B cell (primary cell): Measurements from ENCODE around the gene AOAH. TPM values are rescaled to one million over a fixed set of nuclear protein-coding genes. Genes with fewer than 3 reads are reported as not detected.

Experiments
- ATAC-seq: fragments of 200-7000 bp; cut with Tn5 transposase; one replicate; pipeline ENCODE4 v1.10.0; 2021; ENCODE audit warnings: low read depth, mild to moderate bottlenecking, moderate number of reproducible peaks, moderate library complexity
- CTCF ChIA-PET: fragments of 350-600 bp; sonication (Branson Sonifier 250); formaldehyde crosslinking; loops from one replicate; lab custom pipeline; 2021; ENCODE audit warnings: antibody characterized with exemption, inconsistent platforms; lab: Charles Lee
- POLR2A ChIA-PET: fragments of 350-600 bp; sonication (Branson Sonifier 250); formaldehyde crosslinking; loops from one replicate; lab custom pipeline; 2021; ENCODE audit warnings: antibody characterized with exemption; lab: Charles Lee
- DNase-seq: peaks from one replicate; pipeline ENCODE4 v3.0.0; 2013
- H2AFZ ChIP-seq: 2 replicates; pipeline ENCODE4 v1.6.1; 2012; ENCODE audit warnings: mild to moderate bottlenecking, low read depth, low read length; ENCODE audit not compliant: insufficient read depth, poor library complexity, severe bottlenecking
- H3K27ac ChIP-seq, 2 donors: 1 replicate in 1 of 2; 2 replicates in 1 of 2; pipeline ENCODE4 v1.5.1; 2012 to 2013; ENCODE audit warnings: low read length in 2 of 2, mild to moderate bottlenecking in 2 of 2, moderate library complexity in 1 of 2
- H3K27me3 ChIP-seq, 4 experiments: fragments of 200-600 bp in 1 of 4; sonication (generic) in 1 of 4; replicated peaks in 1 of 4; 1 replicate in 2 of 4; 2 replicates in 2 of 4; pipeline versions ENCODE4 v1.6.1 to v1.7.0; 2013 to 2016; ENCODE audit warnings: low read length in 3 of 4, mild to moderate bottlenecking in 2 of 4, mixed read lengths in 1 of 4, moderate library complexity in 1 of 4; ENCODE audit not compliant: insufficient read depth in 4 of 4, control insufficient read depth in 3 of 4; ENCODE audit errors: control extremely low read depth in 1 of 4
- H3K36me3 ChIP-seq, 2 experiments: replicated peaks in 1 of 2; 1 replicate in 1 of 2; 2 replicates in 1 of 2; pipeline versions ENCODE4 v1.6.1 to v1.7.1; 2013; ENCODE audit warnings: low read length in 1 of 2; ENCODE audit not compliant: insufficient read depth in 2 of 2, control insufficient read depth in 1 of 2; ENCODE audit errors: control extremely low read depth in 1 of 2, extremely low read depth in 1 of 2
- H3K4me1 ChIP-seq, 2 donors: fragments of 200-600 bp in 1 of 2; sonication (generic) in 1 of 2; 1 replicate in 1 of 2; 2 replicates in 1 of 2; pipeline versions ENCODE4 v1.5.1 to v1.6.1; 2013 to 2017; ENCODE audit warnings: low read length in 2 of 2; ENCODE audit not compliant: control insufficient read depth in 2 of 2, insufficient read depth in 2 of 2
- H3K4me2 ChIP-seq: replicated peaks from 2 replicates; pipeline ENCODE3; 2012; ENCODE audit warnings: mild to moderate bottlenecking, low read depth, low read length; ENCODE audit not compliant: poor library complexity, severe bottlenecking
- H3K4me3 ChIP-seq, 5 experiments: fragments of 200-600 bp in 1 of 5; sonication (generic) in 1 of 5; 1 replicate in 3 of 5; 2 replicates in 2 of 5; pipeline versions ENCODE4 v1.5.1 to v1.7.0; 2011 to 2016; ENCODE audit warnings: low read length in 4 of 5, mild to moderate bottlenecking in 4 of 5, low read depth in 2 of 5, control low read depth in 1 of 5, moderate library complexity in 1 of 5; ENCODE audit not compliant: insufficient read depth in 1 of 5; ENCODE audit errors: control extremely low read depth in 1 of 5, extremely low read depth in 1 of 5
- H3K79me2 ChIP-seq: fragments of 200-600 bp; sonication (generic); one replicate; pipeline ENCODE4 v1.6.0; 2016; ENCODE audit warnings: low read length; ENCODE audit not compliant: control insufficient read depth, insufficient read depth
- H3K9ac ChIP-seq: fragments of 200-600 bp; sonication (generic); 2 replicates; pipeline ENCODE4 v1.6.1; 2017; ENCODE audit warnings: mild to moderate bottlenecking, low read length, moderate library complexity
- H3K9me3 ChIP-seq, 3 donors: one replicate each; pipeline versions ENCODE4 v1.6.1 to v1.7.1; 2013; ENCODE audit warnings: low read length in 2 of 3; ENCODE audit not compliant: control insufficient read depth in 2 of 3, insufficient read depth in 1 of 3; ENCODE audit errors: control extremely low read depth in 1 of 3
- H4K20me1 ChIP-seq: 2 replicates; pipeline ENCODE4 v1.6.0; 2012; ENCODE audit warnings: mild to moderate bottlenecking, low read length; ENCODE audit not compliant: insufficient read depth, control insufficient read depth, poor library complexity, severe bottlenecking
- H3K27ac Mint-ChIP-seq: one replicate; pipeline ENCODE4 v1.8.0; 2021; ENCODE audit warnings: mixed read lengths
- H3K27me3 Mint-ChIP-seq: one replicate; pipeline ENCODE4 v1.8.0; 2021; ENCODE audit warnings: mixed read lengths
- H3K4me1 Mint-ChIP-seq: one replicate; pipeline ENCODE4 v1.8.0; 2021; ENCODE audit warnings: mixed read lengths
- H3K4me3 Mint-ChIP-seq: one replicate; pipeline ENCODE4 v1.8.0; 2021; ENCODE audit warnings: mixed read lengths
- H3K9me3 Mint-ChIP-seq: one replicate; pipeline ENCODE4 v1.8.0; 2022; ENCODE audit warnings: mixed read lengths; ENCODE audit not compliant: insufficient read depth
- CTCF ChIP-seq: fragments of 200-600 bp; IDR thresholded peaks from one replicate; pipeline ENCODE4 v1.8.0; 2022; ENCODE audit warnings: antibody characterized with exemption, mild to moderate bottlenecking
- EZH2 ChIP-seq: IDR thresholded peaks from 2 replicates; pipeline ENCODE4 v1.6.1; 2012; ENCODE audit warnings: borderline replicate concordance, low read depth, mild to moderate bottlenecking, moderate library complexity, low read length; ENCODE audit not compliant: insufficient read depth, poor library complexity, severe bottlenecking
- WGBS: methylation state at CpG from one replicate; pipeline ENCODE4 v1.1.5; 2013; ENCODE audit warnings: missing lambda C conversion rate; ENCODE audit not compliant: insufficient coverage; 5-methylcytosine and 5-hydroxymethylcytosine counted together
- intact Hi-C: fragments of 100-400 bp; cut with micrococcal nuclease; formaldehyde crosslinking; loops from one replicate; pipeline ENCODE4 v1.10.0; 2022
- polyA plus RNA-seq: library from polyadenylated mRNA; depleted of rRNA; stranded (reverse); fragments of >200 nt; gene quantifications from 2 replicates; pipeline ENCODE4 v1.2.3, GENCODE V29; 2012
- total RNA-seq, 2 donors: library from RNA; stranded (reverse); fragments of 120-200 nt in 1 of 2; gene quantifications; 1 replicate in 1 of 2; 2 replicates in 1 of 2; pipeline versions ENCODE4 v1.2.3 to v1.2.4, GENCODE V29; 2013 to 2022

The AOAH gene
- total and polyA plus RNA-seq, 2 donors (not counting 1 experiment from before 2014, with no cell fraction given) = 2.6 to 5.0 TPM

- TF ChIP-seq EZH2 (no peak), CTCF (no peak)
- Mint-ChIP-seq H3K27me3 (no peaks in the 10 kb centered on the region), H3K4me1 (peaks cover 18% of the 10 kb centered on the region), H3K27ac (no peak overlapping the region), H3K9me3 (no peaks in the 10 kb centered on the region), H3K4me3 (no peak overlapping the region)
- WGBS = 93% methylated on average over 1 of the region's 1 CpG
- POLR2A ChIA-PET = no interaction called here
- ATAC-seq = no peak
- DNase-seq = no peak
- Histone ChIP-seq H3K27ac (no peak overlapping the region), H3K4me1 (peaks cover 12 to 15% of the 10 kb centered on the region in 2 donors), H3K4me2 (no peak overlapping the region), H2AFZ (no peak overlapping the region), H3K79me2 (no peaks in the 10 kb centered on the region), H3K9me3 (peaks cover 0 to 3% (median 0%) of the 10 kb centered on the region in 3 donors), H3K36me3 (no peaks in the 10 kb centered on the region), H3K27me3 (no peaks in the 10 kb centered on the region), H3K4me3 (no peak overlapping the region), H3K9ac (no peak overlapping the region), H4K20me1 (no peaks in the 10 kb centered on the region)
- intact Hi-C loops = no loop called here
- CTCF ChIA-PET = no interaction called here
Measured at GRCh38 chr7:36732806-36733205, 8.5 kb upstream of the AOAH start.

GRCh38 chr7:36730046-36730445 is 5.8 kb upstream of the AOAH start:
- intact Hi-C loops = no loop called here
- H3K4me2 ChIP-seq = no peak overlapping the region
- TF ChIP-seq CTCF (no peak), EZH2 (no peak)
- no peaks in the 10 kb centered on the region for H3K9me3 Mint-ChIP-seq
- H2AFZ ChIP-seq = no peak overlapping the region
- peaks cover 0 to 4% of the 10 kb centered on the region in 2 donors for H3K4me1 ChIP-seq
- H3K9me3 ChIP-seq = peaks cover 0 to 3% (median 0%) of the 10 kb centered on the region in 3 donors
- no peaks in the 10 kb centered on the region for H3K36me3 ChIP-seq
- H3K4me3 Mint-ChIP-seq = no peak overlapping the region
- CTCF ChIA-PET = no interaction called here
- no peak for ATAC-seq
- H3K4me1 Mint-ChIP-seq = peaks cover under 1% of the 10 kb centered on the region
- no peak overlapping the region for H3K27ac ChIP-seq
- H3K4me3 ChIP-seq = no peak overlapping the region
- H3K27ac Mint-ChIP-seq = no peak overlapping the region
- no peak for DNase-seq
- H3K27me3 Mint-ChIP-seq = no peaks in the 10 kb centered on the region
- H3K79me2 ChIP-seq = no peaks in the 10 kb centered on the region
- H4K20me1 ChIP-seq = no peaks in the 10 kb centered on the region
- POLR2A ChIA-PET = no interaction called here
- H3K9ac ChIP-seq = no peak overlapping the region
- no peaks in the 10 kb centered on the region for H3K27me3 ChIP-seq
- no CpG with 5 or more reads among the region's 2 CpGs for WGBS
